Upper lobe of right lung (tissue), 1 donor: Measurements from ENCODE around the gene FOXP1. TPM values are rescaled to one million over a fixed set of nuclear protein-coding genes. Genes with fewer than 3 reads are reported as not detected.
A peak's percentile ranks its signal among the peaks of the same experiment; 100 is the strongest.

Source experiments
- ATAC-seq: fragments of 200-7000 bp; cut with Tn5 transposase; one replicate; pipeline ENCODE4 v1.9.1; 2020; ENCODE audit warnings: mild to moderate bottlenecking, moderate library complexity
- DNase-seq: peaks from one replicate; pipeline ENCODE4 v3.0.0-alpha.2; 2020
- H3K27ac ChIP-seq: fragments of 200-600 bp; one replicate; pipeline ENCODE4 v1.8.0; 2022
- H3K27me3 ChIP-seq: fragments of 200-600 bp; one replicate; pipeline ENCODE4 v1.8.0; 2022; ENCODE audit warnings: mild to moderate bottlenecking
- H3K36me3 ChIP-seq: fragments of 200-600 bp; one replicate; pipeline ENCODE4 v1.8.0; 2022
- H3K4me1 ChIP-seq: fragments of 200-600 bp; one replicate; pipeline ENCODE4 v1.8.0; 2022
- H3K4me3 ChIP-seq: fragments of 200-600 bp; one replicate; pipeline ENCODE4 v1.8.0; 2022; ENCODE audit warnings: mild to moderate bottlenecking
- H3K9me3 ChIP-seq: fragments of 200-600 bp; one replicate; pipeline ENCODE4 v1.8.0; 2022
- intact Hi-C: fragments of 100-400 bp; cut with DNase I; formaldehyde crosslinking; loops from one replicate; pipeline ENCODE4 v1.11.0; 2022
- total RNA-seq: library from RNA; stranded (reverse); fragmentation: NEBNext Ultra II Directional; extraction: Animal tissue kit (Norgen Biotek cat#: 25700); gene quantifications from one replicate; pipeline ENCODE4 v1.2.1, GENCODE V29; 2021
- TF ChIP-seq, protein P1 (sequence below): fragments of 200-600 bp; IDR thresholded peaks from one replicate; pipeline ENCODE4 v1.8.0; 2022; ENCODE audit warnings: antibody characterized with exemption
- donor health status: DM: no; HTN: yes; CAD: no; lungs with severe emphysema.

The FOXP1 gene
- total RNA-seq, 1 donor from 2014 or later, result 140 TPM

GRCh38 chr3:71047616-71048531 lies 535.7 kb downstream of the FOXP1 start:
- TF ChIP-seq, protein P1, sequence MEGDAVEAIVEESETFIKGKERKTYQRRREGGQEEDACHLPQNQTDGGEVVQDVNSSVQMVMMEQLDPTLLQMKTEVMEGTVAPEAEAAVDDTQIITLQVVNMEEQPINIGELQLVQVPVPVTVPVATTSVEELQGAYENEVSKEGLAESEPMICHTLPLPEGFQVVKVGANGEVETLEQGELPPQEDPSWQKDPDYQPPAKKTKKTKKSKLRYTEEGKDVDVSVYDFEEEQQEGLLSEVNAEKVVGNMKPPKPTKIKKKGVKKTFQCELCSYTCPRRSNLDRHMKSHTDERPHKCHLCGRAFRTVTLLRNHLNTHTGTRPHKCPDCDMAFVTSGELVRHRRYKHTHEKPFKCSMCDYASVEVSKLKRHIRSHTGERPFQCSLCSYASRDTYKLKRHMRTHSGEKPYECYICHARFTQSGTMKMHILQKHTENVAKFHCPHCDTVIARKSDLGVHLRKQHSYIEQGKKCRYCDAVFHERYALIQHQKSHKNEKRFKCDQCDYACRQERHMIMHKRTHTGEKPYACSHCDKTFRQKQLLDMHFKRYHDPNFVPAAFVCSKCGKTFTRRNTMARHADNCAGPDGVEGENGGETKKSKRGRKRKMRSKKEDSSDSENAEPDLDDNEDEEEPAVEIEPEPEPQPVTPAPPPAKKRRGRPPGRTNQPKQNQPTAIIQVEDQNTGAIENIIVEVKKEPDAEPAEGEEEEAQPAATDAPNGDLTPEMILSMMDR, result no peak
- no peaks in the 10 kb centered on the region for H3K9me3 ChIP-seq
- DNase-seq (no peak), ATAC-seq (no peak)
- peaks cover 39% of the 10 kb centered on the region for H3K4me1 ChIP-seq
- intact Hi-C loops, result no loop called here
- H3K36me3 ChIP-seq, result peaks cover 77% of the 10 kb centered on the region
- H3K27me3 ChIP-seq, result no peaks in the 10 kb centered on the region
- H3K27ac ChIP-seq, result peak overlapping the region; percentile 65
- no peak overlapping the region for H3K4me3 ChIP-seq

- Histone ChIP-seq H3K4me1 (peaks cover 29% of the 10 kb centered on the region), H3K4me3 (no peak overlapping the region), H3K9me3 (no peaks in the 10 kb centered on the region), H3K36me3 (peaks cover 71% of the 10 kb centered on the region), H3K27ac (peak overlapping the region; percentile 65), H3K27me3 (no peaks in the 10 kb centered on the region)
- no peak for ATAC-seq
- DNase-seq, result no peak
- intact Hi-C loops, result no loop called here
- TF ChIP-seq, protein P1, result no peak
Measured at GRCh38 chr3:71046791-71047190, 536.7 kb downstream of the FOXP1 start.

GRCh38 chr3:71045917-71046282 lies 537.6 kb downstream of the FOXP1 start:
- TF ChIP-seq, protein P1, result no peak
- DNase-seq, result no peak
- no peaks in the 10 kb centered on the region for H3K27me3 ChIP-seq
- no peak overlapping the region for H3K27ac ChIP-seq
- peaks cover 20% of the 10 kb centered on the region for H3K4me1 ChIP-seq
- H3K9me3 ChIP-seq, result no peaks in the 10 kb centered on the region
- peak; percentile 45 for ATAC-seq
- intact Hi-C loops, result no loop called here
- no peak overlapping the region for H3K4me3 ChIP-seq
- peaks cover 71% of the 10 kb centered on the region for H3K36me3 ChIP-seq

- intact Hi-C loops, result no loop called here
- Histone ChIP-seq H3K4me3 (no peak overlapping the region), H3K4me1 (peaks cover 14% of the 10 kb centered on the region), H3K27me3 (no peaks in the 10 kb centered on the region), H3K27ac (no peak overlapping the region), H3K36me3 (peaks cover 71% of the 10 kb centered on the region), H3K9me3 (no peaks in the 10 kb centered on the region)
- TF ChIP-seq, protein P1, result no peak
- ATAC-seq, result no peak
- no peak for DNase-seq
Measured at GRCh38 chr3:71045212-71045916, 538.2 kb downstream of the FOXP1 start.

DNA sequence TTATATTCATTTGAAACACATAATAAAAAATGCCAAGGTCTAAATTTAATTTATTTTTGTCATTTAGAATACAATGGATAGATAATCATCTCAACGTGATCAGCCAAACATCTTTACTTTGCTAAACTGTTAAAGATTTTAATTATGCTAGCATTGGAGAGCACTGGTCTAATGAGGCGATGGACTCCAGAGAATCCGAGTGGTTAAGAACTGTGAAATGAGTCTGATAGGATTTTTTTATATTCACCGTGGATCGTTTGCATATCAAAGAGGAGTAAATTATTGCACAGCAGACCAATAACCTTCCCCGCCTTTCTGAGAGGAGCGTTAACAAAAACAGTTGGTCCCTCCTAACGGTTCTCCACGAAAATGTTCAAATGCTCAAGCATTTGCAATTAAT lies 540.8 kb downstream of the FOXP1 start:
- H3K36me3 ChIP-seq, result peaks cover 87% of the 10 kb centered on the region
- intact Hi-C loops, result no loop called here
- no peak overlapping the region for H3K27ac ChIP-seq
- DNase-seq (no peak), ATAC-seq (no peak)
- TF ChIP-seq, protein P1, result no peak
- H3K9me3 ChIP-seq, result no peaks in the 10 kb centered on the region
- no peaks in the 10 kb centered on the region for H3K27me3 ChIP-seq
- H3K4me3 ChIP-seq, result no peak overlapping the region
- H3K4me1 ChIP-seq, result peaks cover 1% of the 10 kb centered on the region
